Caco-2 (cell line): ENCODE data around the gene RALGDS. TPM values are rescaled to one million over a fixed set of nuclear protein-coding genes. Genes with fewer than 3 reads are reported as not detected.

ENCODE experiments used
- BruUV-seq: library from RNA; stranded (reverse); fragments of 400-500 nt; replicated peaks from 2 replicates; lab custom pipeline; 2021; lab: Mats Ljungman, UMichigan
- CTCF ChIA-PET: fragments of 300-600 bp; sonication (Branson Sonifier 250); formaldehyde crosslinking; loops from one replicate; lab custom pipeline; 2022; ENCODE audit warnings: antibody characterized with exemption; lab: Charles Lee
- POLR2A ChIA-PET: fragments of 300-600 bp; sonication (Branson Sonifier 250); formaldehyde crosslinking; loops from one replicate; lab custom pipeline; 2022; ENCODE audit warnings: antibody characterized with exemption; lab: Charles Lee
- DNase-seq, 2 experiments: peaks; one replicate each; pipeline versions ENCODE4 v3.0.0 to v3.0.0-alpha.2; 2020 to 2022
- H3K27me3 ChIP-seq: replicated peaks from 2 replicates; pipeline ENCODE4 v1.6.0; 2011; ENCODE audit warnings: low read length; ENCODE audit not compliant: control insufficient read depth, insufficient read depth
- H3K36me3 ChIP-seq: 2 replicates; pipeline ENCODE4 v1.5.1; 2011; ENCODE audit warnings: low read length; ENCODE audit not compliant: control insufficient read depth, insufficient read depth
- H3K4me1 ChIP-seq: fragments of 250-450 bp; sonication (Bioruptor Pico); 2 replicates; pipeline ENCODE4 v1.5.1; 2020; ENCODE audit warnings: mild to moderate bottlenecking
- H3K4me3 ChIP-seq: 2 replicates; pipeline ENCODE4 v1.5.1; 2011; ENCODE audit warnings: low read depth, mild to moderate bottlenecking, control low read depth, low read length
- H3K9me3 ChIP-seq: fragments of 250-450 bp; sonication (Bioruptor Pico); 2 replicates; pipeline ENCODE4 v1.5.1; 2020; ENCODE audit warnings: mild to moderate bottlenecking, moderate library complexity
- H3K27ac Mint-ChIP-seq: one replicate; pipeline ENCODE4 v1.8.0; 2022; ENCODE audit warnings: mixed read lengths; ENCODE audit not compliant: unreplicated experiment
- H3K27me3 Mint-ChIP-seq: one replicate; pipeline ENCODE4 v1.8.0; 2022; ENCODE audit warnings: mixed read lengths; ENCODE audit not compliant: insufficient read depth, unreplicated experiment
- H3K36me3 Mint-ChIP-seq: one replicate; pipeline ENCODE4 v1.8.0; 2022; ENCODE audit warnings: mild to moderate bottlenecking, mixed read lengths; ENCODE audit not compliant: insufficient read depth, unreplicated experiment
- H3K4me1 Mint-ChIP-seq: one replicate; pipeline ENCODE4 v1.8.0; 2022; ENCODE audit warnings: low read depth, mixed read lengths; ENCODE audit not compliant: unreplicated experiment
- H3K4me3 Mint-ChIP-seq: one replicate; pipeline ENCODE4 v1.8.0; 2022; ENCODE audit warnings: mild to moderate bottlenecking, moderate library complexity, mixed read lengths; ENCODE audit not compliant: unreplicated experiment
- H3K9me3 Mint-ChIP-seq: one replicate; pipeline ENCODE4 v1.8.0; 2022; ENCODE audit warnings: mixed read lengths; ENCODE audit not compliant: unreplicated experiment
- CTCF ChIP-seq, 2 experiments: fragments of 200-600 bp in 1 of 2; IDR thresholded peaks; 1 replicate in 1 of 2; 2 replicates in 1 of 2; pipeline versions ENCODE4 v1.5.1 to v1.8.0; 2011 to 2022; ENCODE audit warnings: antibody characterized with exemption in 1 of 2, control low read depth in 1 of 2, inconsistent platforms in 1 of 2, low read depth in 1 of 2, low read length in 1 of 2, mild to moderate bottlenecking in 1 of 2, moderate library complexity in 1 of 2; ENCODE audit not compliant: insufficient read depth in 1 of 2, severe bottlenecking in 1 of 2, unreplicated experiment in 1 of 2
- intact Hi-C: fragments of 100-400 bp; cut with micrococcal nuclease; formaldehyde crosslinking; loops from one replicate; pipeline ENCODE4 v1.10.0; 2022; ENCODE audit not compliant: unreplicated experiment
- total RNA-seq: library from RNA; stranded (reverse); gene quantifications from 2 replicates; pipeline ENCODE4 v1.2.3, GENCODE V29; 2022

The RALGDS gene
- total RNA-seq, 1 experiment from 2014 or later, result 18.7 TPM

GRCh38 chr9:133103987-133104505 is 17.0 kb downstream of the RALGDS start:
- no peak overlapping the region for H3K4me3 ChIP-seq
- ChIA-PET POLR2A (no interaction called here), CTCF (interaction anchor here (1.7 kb wide), 1 partner anchor 40 kb away, joined by 10 read pairs; no protein-coding TSS in a partner anchor)
- no TSS peak for BruUV-seq
- Mint-ChIP-seq H3K27ac (no peak overlapping the region), H3K4me3 (no peak overlapping the region), H3K36me3 (peaks cover 45% of the 10 kb centered on the region), H3K9me3 (no peaks in the 10 kb centered on the region), H3K4me1 (no peaks in the 10 kb centered on the region), H3K27me3 (no peaks in the 10 kb centered on the region)
- H3K4me1 ChIP-seq, result no peaks in the 10 kb centered on the region
- H3K27me3 ChIP-seq, result no peaks in the 10 kb centered on the region
- no peak for DNase-seq
- intact Hi-C loops, result loop anchor here (1.0 kb wide), 1 partner anchor 43 kb away; no protein-coding TSS in a partner anchor
- no peak for TF ChIP-seq CTCF (IDR thresholded peaks at IDR 0.05; ENCODE audit: insufficient read depth in 1 of 2, low read depth in 1 of 2, low read length in 1 of 2, severe bottlenecking in 1 of 2, unreplicated experiment in 1 of 2)
- no peaks in the 10 kb centered on the region for H3K9me3 ChIP-seq
- peaks cover 2% of the 10 kb centered on the region; the same call in 1 of the 2 replicates for H3K36me3 ChIP-seq

- H3K36me3 ChIP-seq, result peaks cover 3% of the 10 kb centered on the region; the same call in 1 of the 2 replicates
These were observed 17.7 kb downstream of the RALGDS start for GRCh38 chr9:133103183-133103986.

More at GRCh38 chr9:133103183-133103986, 17.7 kb downstream of the RALGDS start:
- no peaks in the 10 kb centered on the region for H3K9me3 Mint-ChIP-seq
- H3K27me3 ChIP-seq, result no peaks in the 10 kb centered on the region
- no peaks in the 10 kb centered on the region for H3K4me1 Mint-ChIP-seq
- H3K36me3 Mint-ChIP-seq, result peaks cover 45% of the 10 kb centered on the region
- ChIA-PET CTCF (interaction anchor here (1.7 kb wide), 1 partner anchor 41 kb away, joined by 10 read pairs; no protein-coding TSS in a partner anchor), POLR2A (no interaction called here)
- H3K4me3 ChIP-seq, result no peak overlapping the region
- H3K4me3 Mint-ChIP-seq, result no peak overlapping the region
- peak; percentile 91 to 93 for TF ChIP-seq CTCF (IDR thresholded peaks at IDR 0.05; ENCODE audit: insufficient read depth in 1 of 2, low read depth in 1 of 2, low read length in 1 of 2, severe bottlenecking in 1 of 2, unreplicated experiment in 1 of 2)
- H3K27me3 Mint-ChIP-seq, result no peaks in the 10 kb centered on the region
- peak overlapping the region; percentile 32 for H3K27ac Mint-ChIP-seq
- no peaks in the 10 kb centered on the region for H3K4me1 ChIP-seq
- intact Hi-C loops, result loop anchor here (1.0 kb wide), 1 partner anchor 44 kb away; no protein-coding TSS in a partner anchor
- BruUV-seq, result no TSS peak
- H3K9me3 ChIP-seq, result no peaks in the 10 kb centered on the region
- DNase-seq, result peak in 1 of 2 experiments; percentile 76
